HEK293 (cell line): ENCODE measurements around the gene LRRC72.

Source experiments
- CTCF ChIA-PET: fragments of 350-600 bp; formaldehyde crosslinking; extraction: SDS; loops from one replicate; lab custom pipeline; 2021; ENCODE audit warnings: antibody characterized with exemption; lab: Yijun Ruan, JAX
- POLR2A ChIA-PET: fragments of 300-600 bp; formaldehyde crosslinking; extraction: SDS; loops from one replicate; lab custom pipeline; 2020; ENCODE audit warnings: antibody characterized with exemption, inconsistent platforms; lab: Yijun Ruan, JAX
- H3K27ac ChIP-seq: fragments of 200-500 bp; sonication (Bioruptor generic); 2 replicates; pipeline ENCODE4 v1.5.1; 2014; ENCODE audit warnings: low read depth, low read length, control low read depth, inconsistent platforms; ENCODE audit errors: extremely low read depth
- H3K36me3 ChIP-seq, 2 experiments: fragments of 200-500 bp in 1 of 2; sonication (Bioruptor generic) in 1 of 2; 1 replicate in 1 of 2; 2 replicates in 1 of 2; pipeline ENCODE4 v1.5.1; 2014 to 2017; ENCODE audit warnings: inconsistent platforms in 2 of 2, low read length in 2 of 2; ENCODE audit not compliant: control insufficient read depth in 2 of 2, insufficient read depth in 1 of 2
- H3K4me1 ChIP-seq: fragments of 200-500 bp; sonication (Bioruptor generic); 2 replicates; pipeline ENCODE4 v1.5.1; 2014; ENCODE audit warnings: mild to moderate bottlenecking, low read length, inconsistent platforms; ENCODE audit not compliant: control insufficient read depth, insufficient read depth
- H3K4me3 ChIP-seq: 2 replicates; pipeline ENCODE4 v1.5.1; 2011; ENCODE audit warnings: low read depth, mild to moderate bottlenecking, control low read depth, low read length, moderate library complexity
- H3K9me3 ChIP-seq: fragments of 200-500 bp; sonication (Bioruptor generic); 2 replicates; pipeline ENCODE4 v1.5.1; 2014; ENCODE audit warnings: low read depth, low read length, inconsistent platforms; ENCODE audit not compliant: control insufficient read depth, insufficient read depth
- GFI1B ChIP-seq: fragments of 450-650 bp; formaldehyde crosslinking; IDR thresholded peaks from 2 replicates; pipeline ENCODE4 v1.5.1; 2016; ENCODE audit warnings: missing biosample characterization, missing genetic modification characterization
- HOXA7 ChIP-seq: sonication (generic); formaldehyde crosslinking; IDR thresholded peaks from 2 replicates; pipeline ENCODE4 v1.8.1; 2022; ENCODE audit warnings: missing genetic modification reagents, borderline replicate concordance
- SP7 ChIP-seq: fragments of 450-650 bp; formaldehyde crosslinking; IDR thresholded peaks from 2 replicates; pipeline ENCODE4 v1.5.1; 2016; ENCODE audit warnings: missing biosample characterization, missing genetic modification characterization
- TCF7L2 ChIP-seq: IDR thresholded peaks from 2 replicates; pipeline ENCODE4 v1.6.1; 2011; ENCODE audit warnings: low read depth, mild to moderate bottlenecking, inconsistent platforms, low read length, moderate library complexity, borderline replicate concordance
- ZBTB20 ChIP-seq: fragments of 450-650 bp; formaldehyde crosslinking; IDR thresholded peaks from 2 replicates; pipeline ENCODE4 v1.5.1; 2016; ENCODE audit warnings: missing biosample characterization, missing genetic modification characterization
- ZNF114 ChIP-seq: fragments of 450-650 bp; formaldehyde crosslinking; IDR thresholded peaks from 2 replicates; pipeline ENCODE4 v1.5.0; 2017; ENCODE audit warnings: missing biosample characterization, missing genetic modification characterization
- ZNF157 ChIP-seq: fragments of 450-650 bp; formaldehyde crosslinking; IDR thresholded peaks from 2 replicates; pipeline ENCODE4 v1.5.1; 2016; ENCODE audit warnings: missing biosample characterization, missing genetic modification characterization
- ZNF37A ChIP-seq: fragments of 450-650 bp; IDR thresholded peaks from 2 replicates; pipeline ENCODE4 v1.5.1; 2018; ENCODE audit warnings: missing biosample characterization, missing genetic modification characterization
- ZNF404 ChIP-seq: fragments of 450-650 bp; formaldehyde crosslinking; IDR thresholded peaks from 2 replicates; pipeline ENCODE4 v1.5.1; 2017; ENCODE audit warnings: missing biosample characterization, missing genetic modification characterization
- ZNF560 ChIP-seq: fragments of 450-650 bp; formaldehyde crosslinking; IDR thresholded peaks from 2 replicates; pipeline ENCODE4 v1.5.1; 2017; ENCODE audit warnings: missing biosample characterization, missing genetic modification characterization, borderline replicate concordance
- ZNF600 ChIP-seq: fragments of 450-650 bp; formaldehyde crosslinking; IDR thresholded peaks from 2 replicates; pipeline ENCODE4 v1.5.1; 2016; ENCODE audit warnings: missing biosample characterization, missing genetic modification characterization
- TF ChIP-seq, protein P1 (sequence below): fragments of 450-650 bp; formaldehyde crosslinking; IDR thresholded peaks from 2 replicates; pipeline ENCODE4 v1.5.1; 2017; ENCODE audit warnings: missing biosample characterization, mild to moderate bottlenecking, missing genetic modification characterization, moderate library complexity
- TF ChIP-seq, protein P2 (sequence below): fragments of 450-650 bp; formaldehyde crosslinking; IDR thresholded peaks from 2 replicates; pipeline ENCODE4 v1.5.1; 2017; ENCODE audit warnings: missing biosample characterization, missing genetic modification characterization

The LRRC72 gene

DNA sequence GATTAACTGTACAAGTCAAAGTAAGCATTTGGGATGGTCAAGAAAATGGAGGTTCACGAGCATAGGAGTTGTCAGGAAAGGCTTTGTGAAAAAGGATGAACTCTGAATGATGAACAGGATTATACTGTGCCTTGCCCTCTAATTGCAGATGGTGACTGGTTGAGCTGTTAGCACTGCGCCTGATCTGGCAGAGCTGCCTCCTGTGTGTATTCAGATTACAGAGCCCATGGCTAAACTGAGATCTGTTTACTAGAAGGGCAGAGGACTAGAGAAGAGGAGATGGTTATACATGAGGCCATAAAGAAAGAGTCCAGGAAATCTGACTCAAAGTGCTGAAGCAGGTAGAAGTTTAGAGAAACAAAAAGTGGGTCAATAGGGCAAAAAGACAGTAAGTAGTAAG lies 29.7 kb downstream of the LRRC72 start (continued):
- TF ChIP-seq, protein P1, sequence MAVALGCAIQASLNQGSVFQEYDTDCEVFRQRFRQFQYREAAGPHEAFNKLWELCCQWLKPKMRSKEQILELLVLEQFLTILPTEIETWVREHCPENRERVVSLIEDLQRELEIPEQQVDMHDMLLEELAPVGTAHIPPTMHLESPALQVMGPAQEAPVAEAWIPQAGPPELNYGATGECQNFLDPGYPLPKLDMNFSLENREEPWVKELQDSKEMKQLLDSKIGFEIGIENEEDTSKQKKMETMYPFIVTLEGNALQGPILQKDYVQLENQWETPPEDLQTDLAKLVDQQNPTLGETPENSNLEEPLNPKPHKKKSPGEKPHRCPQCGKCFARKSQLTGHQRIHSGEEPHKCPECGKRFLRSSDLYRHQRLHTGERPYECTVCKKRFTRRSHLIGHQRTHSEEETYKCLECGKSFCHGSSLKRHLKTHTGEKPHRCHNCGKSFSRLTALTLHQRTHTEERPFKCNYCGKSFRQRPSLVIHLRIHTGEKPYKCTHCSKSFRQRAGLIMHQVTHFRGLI (tag by site-specific recombination), result no peak
- TF ChIP-seq ZNF114 (tag by site-specific recombination), result no peak
- no peak for TF ChIP-seq ZNF404

DNA sequence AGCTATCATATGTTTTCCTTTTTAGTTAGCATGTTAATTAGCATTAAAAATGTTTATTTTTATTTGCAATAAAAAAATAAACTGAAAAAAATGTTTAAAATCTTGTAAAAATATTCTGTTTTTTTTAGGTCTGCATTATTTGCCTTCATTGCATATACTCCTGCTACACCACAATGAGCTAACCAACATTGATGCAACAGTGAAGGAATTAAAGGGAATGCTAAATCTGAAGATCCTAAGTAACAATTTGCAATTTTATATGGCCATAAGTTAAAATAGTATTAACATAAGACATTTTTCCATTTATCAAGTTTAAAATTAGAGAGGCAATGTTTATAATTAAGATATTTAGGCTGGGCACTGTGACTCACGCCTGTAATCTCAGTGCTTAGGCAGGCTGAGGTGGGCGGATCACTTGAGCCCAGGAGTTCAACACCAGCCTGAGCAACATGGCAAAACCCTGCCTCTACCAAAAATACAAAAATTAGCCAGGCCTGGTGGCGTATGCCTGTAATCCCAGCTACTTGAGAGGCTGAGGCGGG lies 32.2 kb downstream of the LRRC72 start:
- TF ChIP-seq, protein P2, sequence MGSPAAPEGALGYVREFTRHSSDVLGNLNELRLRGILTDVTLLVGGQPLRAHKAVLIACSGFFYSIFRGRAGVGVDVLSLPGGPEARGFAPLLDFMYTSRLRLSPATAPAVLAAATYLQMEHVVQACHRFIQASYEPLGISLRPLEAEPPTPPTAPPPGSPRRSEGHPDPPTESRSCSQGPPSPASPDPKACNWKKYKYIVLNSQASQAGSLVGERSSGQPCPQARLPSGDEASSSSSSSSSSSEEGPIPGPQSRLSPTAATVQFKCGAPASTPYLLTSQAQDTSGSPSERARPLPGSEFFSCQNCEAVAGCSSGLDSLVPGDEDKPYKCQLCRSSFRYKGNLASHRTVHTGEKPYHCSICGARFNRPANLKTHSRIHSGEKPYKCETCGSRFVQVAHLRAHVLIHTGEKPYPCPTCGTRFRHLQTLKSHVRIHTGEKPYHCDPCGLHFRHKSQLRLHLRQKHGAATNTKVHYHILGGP (tag by site-specific recombination), result no peak
- peak; percentile 61 for TF ChIP-seq SP7
- no peaks in the 10 kb centered on the region for H3K36me3 ChIP-seq
- no peaks in the 10 kb centered on the region for H3K9me3 ChIP-seq
- ChIA-PET CTCF (interaction anchor here (0.5 to 2.1 kb wide), 3 partner anchors 96 to 289 kb away, joined by 3 to 7 read pairs (median 5); no protein-coding TSS in a partner anchor), POLR2A (no interaction called here)
- H3K4me1 ChIP-seq, result no peaks in the 10 kb centered on the region
- H3K27ac ChIP-seq, result no peak overlapping the region
- no peak overlapping the region for H3K4me3 ChIP-seq

DNA sequence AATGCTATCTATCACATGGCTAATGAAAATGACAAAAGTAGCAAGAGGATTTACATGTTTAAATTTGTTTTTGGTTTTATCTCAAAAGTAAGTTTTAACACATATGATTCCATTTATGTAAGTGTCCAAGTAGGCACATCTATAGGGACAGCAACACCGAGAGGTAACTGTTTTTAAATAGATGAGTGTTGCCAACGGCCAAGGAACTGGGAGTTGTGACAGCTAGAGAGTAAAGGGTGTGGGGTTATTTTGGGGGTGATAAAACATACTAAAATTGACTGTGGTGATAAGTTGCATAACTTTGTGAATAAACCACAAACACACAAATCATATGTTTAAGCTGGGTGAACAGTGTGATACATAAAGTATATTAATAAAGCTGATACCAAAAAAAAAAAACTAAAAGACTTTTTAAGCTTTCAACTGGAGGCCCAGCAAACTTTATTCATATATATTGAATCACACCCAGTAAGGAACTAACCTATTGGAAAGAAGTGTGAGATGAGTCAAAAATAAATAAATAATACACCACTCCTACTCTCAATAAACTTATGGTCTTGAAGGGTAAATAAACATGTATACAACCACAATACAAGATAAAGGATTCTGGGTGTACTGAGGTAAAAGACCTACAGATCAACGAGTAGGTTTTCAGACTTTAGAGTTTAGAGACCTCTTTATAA lies 33.0 kb downstream of the LRRC72 start:
- ChIA-PET POLR2A (no interaction called here), CTCF (interaction anchor here (0.6 to 2.1 kb wide), 7 partner anchors 25 to 481 kb away, joined by 3 to 7 read pairs (median 4); no protein-coding TSS in a partner anchor)
- no peak for TF ChIP-seq TCF7L2
- TF ChIP-seq ZNF37A, result no peak
- no peak for TF ChIP-seq ZNF560
- TF ChIP-seq ZNF600 (tag by site-specific recombination), result no peak
- no peak for TF ChIP-seq ZNF157 (tag by site-specific recombination)
- TF ChIP-seq GFI1B (tag by site-specific recombination), result no peak
- Histone ChIP-seq H3K4me1 (no peaks in the 10 kb centered on the region), H3K9me3 (no peaks in the 10 kb centered on the region), H3K4me3 (no peak overlapping the region), H3K27ac (no peak overlapping the region), H3K36me3 (no peaks in the 10 kb centered on the region)

DNA sequence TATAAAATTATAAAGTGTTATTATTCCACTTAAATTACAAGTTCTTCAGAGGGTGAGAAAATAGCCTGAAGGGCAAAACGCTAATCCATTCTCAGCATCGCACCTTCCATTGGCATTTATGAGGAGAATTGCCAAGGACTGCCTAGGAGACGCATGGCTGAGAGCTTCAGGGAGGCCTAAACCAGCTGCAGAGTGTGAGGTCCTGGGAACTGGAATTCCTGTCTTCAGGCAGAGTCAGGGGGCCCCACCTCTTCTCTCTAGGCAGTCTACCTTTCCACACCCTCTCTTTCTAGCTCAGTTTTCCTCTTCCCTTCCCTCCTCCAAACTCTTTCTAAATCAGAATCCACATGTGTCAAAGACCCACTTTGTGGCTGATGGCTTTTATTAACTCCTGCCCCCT lies 35.3 kb downstream of the LRRC72 start:
- no peaks in the 10 kb centered on the region for H3K9me3 ChIP-seq
- no peaks in the 10 kb centered on the region for H3K36me3 ChIP-seq
- H3K27ac ChIP-seq, result no peak overlapping the region
- POLR2A ChIA-PET, result no interaction called here
- no peaks in the 10 kb centered on the region for H3K4me1 ChIP-seq
- CTCF ChIA-PET, result interaction anchor here (2.4 kb wide), 1 partner anchor 130 kb away, joined by 13 read pairs; no protein-coding TSS in a partner anchor
- no peak overlapping the region for H3K4me3 ChIP-seq
- TF ChIP-seq HOXA7 (CRISPR knock-in tag) (no peak), ZBTB20 (tag by site-specific recombination) (0 out of 2 replicates have a peak, but pooled peaks have one; percentile 39)
- TF ChIP-seq, all 188 proteins: peak for 1
